ENCODE data around the gene KCNMA1. TPM values are rescaled to one million over a fixed set of nuclear protein-coding genes. Genes with fewer than 3 reads are reported as not detected.

Gene KCNMA1
- total and polyA plus RNA-seq, 2 donors (not counting 1 experiment from before 2014, with no cell fraction given), result 0.82 to 3.1 TPM

- intact Hi-C loops (cut with micrococcal nuclease), result no loop called here
- Histone ChIP-seq H4K20me1 (ENCODE audit: control insufficient read depth, insufficient read depth, low read length, poor library complexity, severe bottlenecking) (no peaks in the 10 kb centered on the region), H3K9ac (ENCODE audit: low read length) (no peak overlapping the region), H3K9me3 (ENCODE audit: control extremely low read depth in 1 of 3, control insufficient read depth in 2 of 3, insufficient read depth in 1 of 3, low read length in 2 of 3) (no peaks in the 10 kb centered on the region), H3K36me3 (replicated peaks in 1 of 2; ENCODE audit: control extremely low read depth in 1 of 2, control insufficient read depth in 1 of 2, extremely low read depth in 1 of 2, insufficient read depth in 2 of 2, low read length in 1 of 2) (no peaks in the 10 kb centered on the region), H3K4me1 (ENCODE audit: control insufficient read depth in 2 of 2, insufficient read depth in 2 of 2, low read length in 2 of 2) (no peaks in the 10 kb centered on the region), H2AFZ (ENCODE audit: insufficient read depth, low read depth, low read length, poor library complexity, severe bottlenecking) (no peak overlapping the region), H3K27ac (ENCODE audit: low read length in 2 of 2) (no peak overlapping the region), H3K79me2 (ENCODE audit: control insufficient read depth, insufficient read depth, low read length) (no peaks in the 10 kb centered on the region), H3K4me3 (ENCODE audit: control extremely low read depth in 1 of 5, extremely low read depth in 1 of 5, insufficient read depth in 1 of 5, low read depth in 2 of 5, low read length in 4 of 5) (no peak overlapping the region), H3K4me2 (replicated peaks; ENCODE audit: low read depth, low read length, poor library complexity, severe bottlenecking) (no peak overlapping the region), H3K27me3 (replicated peaks in 1 of 4; ENCODE audit: control extremely low read depth in 1 of 4, control insufficient read depth in 3 of 4, insufficient read depth in 4 of 4, low read length in 3 of 4) (peaks cover 0 to 13% (median 2%) of the 10 kb centered on the region in 4 experiments)
- Mint-ChIP-seq H3K27ac (no peak overlapping the region), H3K9me3 (ENCODE audit: insufficient read depth) (no peaks in the 10 kb centered on the region), H3K27me3 (peaks cover 5% of the 10 kb centered on the region), H3K4me1 (no peaks in the 10 kb centered on the region), H3K4me3 (no peak overlapping the region)
- ChIA-PET POLR2A (no interaction called here), CTCF (no interaction called here)
- ATAC-seq (ENCODE audit: low read depth) (no peak), DNase-seq (no peak)
- WGBS (ENCODE audit: insufficient coverage), result 91% methylated on average over 2 of the region's 2 CpGs
- TF ChIP-seq EZH2 (IDR thresholded peaks at IDR 0.05; ENCODE audit: borderline replicate concordance, insufficient read depth, low read depth, low read length, poor library complexity, severe bottlenecking) (no peak), CTCF (IDR thresholded peaks at IDR 0.05) (no peak)
Observed at GRCh38 chr10:77374189-77374656, 263.4 kb downstream of the KCNMA1 start.

DNA sequence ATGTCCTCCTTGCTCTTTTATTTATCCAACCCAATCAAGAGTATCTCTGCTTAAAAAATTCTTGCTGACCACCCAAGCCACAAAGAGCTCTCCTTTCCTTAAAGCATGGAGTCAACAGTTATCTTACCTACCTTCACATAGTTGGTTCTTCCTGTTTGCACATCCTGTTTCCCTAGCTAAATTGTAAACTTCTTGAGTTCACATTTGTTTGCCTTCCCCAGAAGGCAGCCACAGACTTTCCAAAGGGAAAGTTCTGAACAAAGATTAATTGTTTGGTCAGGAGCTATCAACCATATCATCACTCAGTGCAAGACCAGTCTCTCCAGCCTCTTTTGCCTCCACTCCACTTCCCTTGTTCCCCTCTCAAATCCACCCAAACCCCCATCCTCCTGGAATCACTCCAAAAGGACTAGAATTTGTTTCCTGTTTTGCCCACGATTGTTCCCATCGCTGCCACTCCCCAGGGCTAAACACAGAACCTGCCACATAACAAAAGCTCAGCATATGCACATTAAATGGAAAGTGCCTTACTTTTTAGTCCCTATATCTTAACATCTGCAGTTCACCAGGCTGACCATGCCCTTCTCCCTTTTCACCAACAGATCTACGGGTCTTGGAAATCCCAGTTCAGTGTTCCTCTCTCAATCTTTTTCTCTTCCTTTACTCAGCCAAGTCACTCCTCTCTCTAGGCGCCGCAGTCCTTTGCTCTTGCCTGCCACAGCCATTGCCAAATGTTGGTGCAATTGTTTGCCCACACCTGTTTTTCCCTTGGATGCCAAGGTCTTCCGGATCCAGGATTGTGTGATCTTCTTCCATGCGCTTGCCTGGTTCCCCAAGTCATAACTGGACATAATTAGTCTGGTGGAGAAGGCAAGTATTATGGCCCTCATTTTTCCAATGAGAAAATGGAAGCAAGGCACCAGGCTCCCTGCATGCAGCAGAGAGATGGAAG lies 265.5 kb downstream of the KCNMA1 start:
- H3K27me3 ChIP-seq (replicated peaks in 1 of 4; ENCODE audit: control extremely low read depth in 1 of 4, control insufficient read depth in 3 of 4, insufficient read depth in 4 of 4, low read length in 3 of 4), result peaks cover 0 to 5% (median 0%) of the 10 kb centered on the region in 4 experiments
- Mint-ChIP-seq H3K27me3 (no peaks in the 10 kb centered on the region), H3K9me3 (ENCODE audit: insufficient read depth) (peaks cover 2% of the 10 kb centered on the region), H3K4me3 (no peak overlapping the region), H3K4me1 (no peaks in the 10 kb centered on the region), H3K27ac (no peak overlapping the region)
- no peak overlapping the region for H3K9ac ChIP-seq (ENCODE audit: low read length)
- H3K36me3 ChIP-seq (replicated peaks in 1 of 2; ENCODE audit: control extremely low read depth in 1 of 2, control insufficient read depth in 1 of 2, extremely low read depth in 1 of 2, insufficient read depth in 2 of 2, low read length in 1 of 2), result no peaks in the 10 kb centered on the region
- ATAC-seq (ENCODE audit: low read depth) (no peak), DNase-seq (no peak)
- H3K27ac ChIP-seq (ENCODE audit: low read length in 2 of 2), result no peak overlapping the region
- H3K79me2 ChIP-seq (ENCODE audit: control insufficient read depth, insufficient read depth, low read length), result no peaks in the 10 kb centered on the region
- no peaks in the 10 kb centered on the region for H3K4me1 ChIP-seq (ENCODE audit: control insufficient read depth in 2 of 2, insufficient read depth in 2 of 2, low read length in 2 of 2)
- peaks cover 0 to 6% (median 2%) of the 10 kb centered on the region in 3 donors for H3K9me3 ChIP-seq (ENCODE audit: control extremely low read depth in 1 of 3, control insufficient read depth in 2 of 3, insufficient read depth in 1 of 3, low read length in 2 of 3)
- H2AFZ ChIP-seq (ENCODE audit: insufficient read depth, low read depth, low read length, poor library complexity, severe bottlenecking), result no peak overlapping the region
- CTCF ChIA-PET, result no interaction called here
- POLR2A ChIA-PET, result no interaction called here
- no peak overlapping the region for H3K4me3 ChIP-seq (ENCODE audit: control extremely low read depth in 1 of 5, extremely low read depth in 1 of 5, insufficient read depth in 1 of 5, low read depth in 2 of 5, low read length in 4 of 5)
- 66% methylated on average over 6 of the region's 7 CpGs for whole genome bisulfite sequencing (ENCODE audit: insufficient coverage)
- TF ChIP-seq CTCF (IDR thresholded peaks at IDR 0.05) (no peak), EZH2 (IDR thresholded peaks at IDR 0.05; ENCODE audit: borderline replicate concordance, insufficient read depth, low read depth, low read length, poor library complexity, severe bottlenecking) (no peak)
- H3K4me2 ChIP-seq (replicated peaks; ENCODE audit: low read depth, low read length, poor library complexity, severe bottlenecking), result no peak overlapping the region
- intact Hi-C loops (cut with micrococcal nuclease), result no loop called here
- no peaks in the 10 kb centered on the region for H4K20me1 ChIP-seq (ENCODE audit: control insufficient read depth, insufficient read depth, low read length, poor library complexity, severe bottlenecking)

Measured in B cell (primary cell).